ENCODE data around the gene CASD1.

CASD1 gene

GRCh38 chr7:94511718-94512117 is 2.1 kb downstream of the CASD1 start:
- no peak overlapping the region for H3K4me3 ChIP-seq (ENCODE audit: control insufficient read depth, low read depth, low read length)
- TF ChIP-seq, protein P1, sequence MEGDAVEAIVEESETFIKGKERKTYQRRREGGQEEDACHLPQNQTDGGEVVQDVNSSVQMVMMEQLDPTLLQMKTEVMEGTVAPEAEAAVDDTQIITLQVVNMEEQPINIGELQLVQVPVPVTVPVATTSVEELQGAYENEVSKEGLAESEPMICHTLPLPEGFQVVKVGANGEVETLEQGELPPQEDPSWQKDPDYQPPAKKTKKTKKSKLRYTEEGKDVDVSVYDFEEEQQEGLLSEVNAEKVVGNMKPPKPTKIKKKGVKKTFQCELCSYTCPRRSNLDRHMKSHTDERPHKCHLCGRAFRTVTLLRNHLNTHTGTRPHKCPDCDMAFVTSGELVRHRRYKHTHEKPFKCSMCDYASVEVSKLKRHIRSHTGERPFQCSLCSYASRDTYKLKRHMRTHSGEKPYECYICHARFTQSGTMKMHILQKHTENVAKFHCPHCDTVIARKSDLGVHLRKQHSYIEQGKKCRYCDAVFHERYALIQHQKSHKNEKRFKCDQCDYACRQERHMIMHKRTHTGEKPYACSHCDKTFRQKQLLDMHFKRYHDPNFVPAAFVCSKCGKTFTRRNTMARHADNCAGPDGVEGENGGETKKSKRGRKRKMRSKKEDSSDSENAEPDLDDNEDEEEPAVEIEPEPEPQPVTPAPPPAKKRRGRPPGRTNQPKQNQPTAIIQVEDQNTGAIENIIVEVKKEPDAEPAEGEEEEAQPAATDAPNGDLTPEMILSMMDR (IDR thresholded peaks at IDR 0.05; ENCODE audit: control insufficient read depth, insufficient read depth, low read depth, low read length, missing control alignments): no peak
- no peak for DNase-seq (ENCODE audit: low read depth)

- H3K4me3 ChIP-seq (ENCODE audit: control insufficient read depth, low read depth, low read length): no peak overlapping the region
- TF ChIP-seq, protein P1 (IDR thresholded peaks at IDR 0.05; ENCODE audit: control insufficient read depth, insufficient read depth, low read depth, low read length, missing control alignments): no peak
Measured at GRCh38 chr7:94512735-94513564, 3.3 kb downstream of the CASD1 start.

DNA sequence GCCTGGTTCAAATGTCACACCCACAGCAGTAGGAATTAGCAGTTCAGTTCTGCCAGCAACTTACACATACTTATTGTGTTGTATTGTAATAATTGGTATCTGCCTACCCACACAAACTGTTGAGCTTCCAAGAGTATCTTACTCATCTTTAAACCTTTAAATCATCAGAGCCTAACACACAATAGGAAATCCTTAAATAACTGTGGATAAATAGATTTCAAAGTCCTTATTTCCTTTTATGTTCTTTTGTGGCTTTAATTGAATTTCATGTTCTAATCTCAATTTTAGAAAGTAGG is 3.9 kb downstream of the CASD1 start:
- no peak overlapping the region for H3K4me3 ChIP-seq (ENCODE audit: control insufficient read depth, low read depth, low read length)
- TF ChIP-seq, protein P1 (IDR thresholded peaks at IDR 0.05; ENCODE audit: control insufficient read depth, insufficient read depth, low read depth, low read length, missing control alignments): no peak
- no peak for DNase-seq (ENCODE audit: low read depth)

More at GRCh38 chr7:94512735-94513564, 3.3 kb downstream of the CASD1 start:
- DNase-seq (ENCODE audit: low read depth): no peak

- no peak for DNase-seq (ENCODE audit: low read depth)
- TF ChIP-seq, protein P1 (IDR thresholded peaks at IDR 0.05; ENCODE audit: control insufficient read depth, insufficient read depth, low read depth, low read length, missing control alignments): no peak
- H3K4me3 ChIP-seq (ENCODE audit: control insufficient read depth, low read depth, low read length): no peak overlapping the region
Measured at GRCh38 chr7:94514140-94514889, 4.7 kb downstream of the CASD1 start.

DNA sequence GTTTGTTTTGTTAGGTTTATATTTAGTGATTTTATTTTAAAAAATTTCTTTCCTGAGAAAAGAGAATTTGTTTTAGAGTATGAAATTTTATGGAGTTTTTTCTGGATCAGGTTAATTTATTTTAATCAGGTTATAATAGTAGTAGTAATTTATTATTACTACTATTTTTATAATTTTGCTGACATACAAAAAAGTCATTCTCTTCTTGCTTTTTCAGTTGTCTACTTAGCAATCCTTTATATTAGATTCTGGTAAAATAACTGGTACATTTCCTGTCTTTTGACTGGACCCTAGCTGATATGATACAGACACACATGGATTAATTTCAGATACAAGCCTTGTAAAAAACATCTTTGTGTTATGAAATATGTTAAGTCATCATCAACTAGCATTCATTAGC is 5.3 kb downstream of the CASD1 start:
- no peak for DNase-seq (ENCODE audit: low read depth)
- H3K4me3 ChIP-seq (ENCODE audit: control insufficient read depth, low read depth, low read length): no peak overlapping the region
- TF ChIP-seq, protein P1 (IDR thresholded peaks at IDR 0.05; ENCODE audit: control insufficient read depth, insufficient read depth, low read depth, low read length, missing control alignments): no peak

GRCh38 chr7:94525923-94526322 is 16.3 kb downstream of the CASD1 start:
- DNase-seq (ENCODE audit: low read depth): no peak
- TF ChIP-seq, protein P1 (IDR thresholded peaks at IDR 0.05; ENCODE audit: control insufficient read depth, insufficient read depth, low read depth, low read length, missing control alignments): no peak
- no peak overlapping the region for H3K4me3 ChIP-seq (ENCODE audit: control insufficient read depth, low read depth, low read length)

Data from AG09309 (cell line).